ENCODE data around the gene OLR1.

OLR1 gene

GRCh38 chr12:10175846-10176636 is 4.1 kb upstream of the OLR1 start:
- DNase-seq (ENCODE audit: low read depth): no peak
- H3K4me3 ChIP-seq (ENCODE audit: low read length): no peak overlapping the region
- TF ChIP-seq, protein P1, sequence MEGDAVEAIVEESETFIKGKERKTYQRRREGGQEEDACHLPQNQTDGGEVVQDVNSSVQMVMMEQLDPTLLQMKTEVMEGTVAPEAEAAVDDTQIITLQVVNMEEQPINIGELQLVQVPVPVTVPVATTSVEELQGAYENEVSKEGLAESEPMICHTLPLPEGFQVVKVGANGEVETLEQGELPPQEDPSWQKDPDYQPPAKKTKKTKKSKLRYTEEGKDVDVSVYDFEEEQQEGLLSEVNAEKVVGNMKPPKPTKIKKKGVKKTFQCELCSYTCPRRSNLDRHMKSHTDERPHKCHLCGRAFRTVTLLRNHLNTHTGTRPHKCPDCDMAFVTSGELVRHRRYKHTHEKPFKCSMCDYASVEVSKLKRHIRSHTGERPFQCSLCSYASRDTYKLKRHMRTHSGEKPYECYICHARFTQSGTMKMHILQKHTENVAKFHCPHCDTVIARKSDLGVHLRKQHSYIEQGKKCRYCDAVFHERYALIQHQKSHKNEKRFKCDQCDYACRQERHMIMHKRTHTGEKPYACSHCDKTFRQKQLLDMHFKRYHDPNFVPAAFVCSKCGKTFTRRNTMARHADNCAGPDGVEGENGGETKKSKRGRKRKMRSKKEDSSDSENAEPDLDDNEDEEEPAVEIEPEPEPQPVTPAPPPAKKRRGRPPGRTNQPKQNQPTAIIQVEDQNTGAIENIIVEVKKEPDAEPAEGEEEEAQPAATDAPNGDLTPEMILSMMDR (conservative IDR thresholded peaks at IDR 0.05; ENCODE audit: low read depth, low read length): no peak

- no peak overlapping the region for H3K4me3 ChIP-seq (ENCODE audit: low read length)
- DNase-seq (ENCODE audit: low read depth): no peak
- TF ChIP-seq, protein P1 (conservative IDR thresholded peaks at IDR 0.05; ENCODE audit: low read depth, low read length): no peak
Measured at GRCh38 chr12:10174986-10175614, 3.2 kb upstream of the OLR1 start.

DNA sequence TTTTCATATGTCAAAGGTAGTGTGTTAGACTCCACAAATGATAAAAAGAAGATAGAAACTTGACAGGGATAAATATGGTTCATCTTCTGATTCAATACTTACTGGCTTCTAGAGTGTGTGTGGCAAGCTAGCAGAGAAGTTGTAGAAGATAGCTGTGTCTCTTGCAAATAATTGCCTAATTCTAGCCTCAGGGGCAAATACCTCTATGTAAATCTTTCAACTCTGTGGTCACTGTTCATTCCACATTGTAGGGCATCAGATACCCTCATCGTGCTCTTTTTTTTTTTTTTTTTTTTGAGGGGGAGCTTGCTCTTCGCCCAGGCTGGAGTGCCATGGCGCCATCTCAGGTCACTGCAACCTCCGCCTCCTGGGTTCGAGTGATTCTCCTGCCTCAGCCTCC is 1.7 kb downstream of the OLR1 start:
- DNase-seq (ENCODE audit: low read depth): no peak
- TF ChIP-seq, protein P1 (conservative IDR thresholded peaks at IDR 0.05; ENCODE audit: low read depth, low read length): no peak
- no peak overlapping the region for H3K4me3 ChIP-seq (ENCODE audit: low read length)

GRCh38 chr12:10169104-10169503 is 2.8 kb downstream of the OLR1 start:
- no peak for DNase-seq (ENCODE audit: low read depth)
- TF ChIP-seq, protein P1 (conservative IDR thresholded peaks at IDR 0.05; ENCODE audit: low read depth, low read length): no peak
- no peak overlapping the region for H3K4me3 ChIP-seq (ENCODE audit: low read length)

DNA sequence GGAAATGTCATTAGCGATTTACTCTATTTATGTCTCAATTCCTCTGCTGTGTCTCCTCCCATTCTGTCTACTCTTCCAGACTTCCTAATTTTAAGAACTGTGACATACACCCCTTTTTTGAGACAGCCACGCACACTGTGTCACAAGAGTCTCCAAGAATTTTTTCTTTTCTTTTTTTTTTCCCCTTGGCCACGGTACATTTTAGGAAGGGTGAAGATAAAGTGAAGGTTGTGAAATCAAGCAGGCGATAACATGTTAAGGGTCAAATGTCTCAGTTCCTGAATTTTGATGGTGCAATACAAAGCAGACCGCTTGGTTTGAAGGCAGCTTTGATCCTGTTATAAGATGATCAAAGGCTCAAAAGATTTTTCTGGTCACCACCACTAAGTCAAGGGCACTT is 4.3 kb downstream of the OLR1 start:
- TF ChIP-seq, protein P1 (conservative IDR thresholded peaks at IDR 0.05; ENCODE audit: low read depth, low read length): no peak
- H3K4me3 ChIP-seq (ENCODE audit: low read length): no peak overlapping the region
- no peak for DNase-seq (ENCODE audit: low read depth)

- DNase-seq (ENCODE audit: low read depth): no peak
- TF ChIP-seq, protein P1 (conservative IDR thresholded peaks at IDR 0.05; ENCODE audit: low read depth, low read length): no peak
- H3K4me3 ChIP-seq (ENCODE audit: low read length): no peak overlapping the region
Measured at GRCh38 chr12:10165421-10165820, 6.5 kb downstream of the OLR1 start.

DNA sequence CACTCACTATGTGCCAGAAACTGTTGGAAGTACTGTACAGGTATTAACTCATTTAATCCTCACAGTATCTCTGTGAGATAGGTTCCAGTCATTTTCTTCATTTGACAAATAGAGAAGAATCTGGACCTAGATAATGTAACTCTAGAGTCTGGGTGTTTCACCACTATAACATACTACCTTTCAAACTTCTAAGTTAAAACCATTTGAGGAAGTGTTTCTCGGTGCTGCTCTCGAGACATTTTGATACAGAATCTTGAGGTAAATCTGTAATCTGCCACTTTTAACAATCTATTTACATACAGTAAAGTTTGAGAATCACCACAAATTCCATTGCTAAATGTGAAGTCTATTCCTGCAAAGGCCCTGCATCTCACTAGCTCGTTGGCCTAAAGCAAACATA is 8.8 kb downstream of the OLR1 start:
- no peak overlapping the region for H3K4me3 ChIP-seq (ENCODE audit: low read length)
- DNase-seq (ENCODE audit: low read depth): no peak
- TF ChIP-seq, protein P1 (conservative IDR thresholded peaks at IDR 0.05; ENCODE audit: low read depth, low read length): no peak

Data from retinal pigment epithelial cell (primary cell).